Activated T-cell treated with anti-CD3 and anti-CD28 coated beads, Interleukin-2, amount 50 U/mL, for 24 hours (primary cell): ENCODE results near the gene RUBCN.
A peak's percentile ranks its signal among the peaks of the same experiment; 100 is the strongest.
"Not testable (repeated sequence)": the region's sequence is repeated elsewhere in the genome, so short reads cannot be mapped to it uniquely, and the experiment has no call there.

Experiments
- DNase-seq: peaks from one replicate; pipeline ENCODE4 v3.0.0-alpha.2; 2020
- H3K27ac Mint-ChIP-seq: 2 replicates; pipeline ENCODE4 v1.8.0; 2020; ENCODE audit warnings: mild to moderate bottlenecking, mixed read lengths
- H3K27me3 Mint-ChIP-seq: 2 replicates; pipeline ENCODE4 v1.8.0; 2020; ENCODE audit warnings: mixed read lengths
- H3K36me3 Mint-ChIP-seq: 2 replicates; pipeline ENCODE4 v1.8.0; 2020; ENCODE audit warnings: low read depth, mixed read lengths
- H3K4me1 Mint-ChIP-seq: 2 replicates; pipeline ENCODE4 v1.8.0; 2020; ENCODE audit warnings: low read depth, mixed read lengths
- H3K4me3 Mint-ChIP-seq: 2 replicates; pipeline ENCODE4 v1.8.0; 2020; ENCODE audit warnings: mild to moderate bottlenecking, moderate library complexity, mixed read lengths
- H3K9me3 Mint-ChIP-seq: 2 replicates; pipeline ENCODE4 v1.8.0; 2020; ENCODE audit warnings: mixed read lengths

The RUBCN gene

DNA sequence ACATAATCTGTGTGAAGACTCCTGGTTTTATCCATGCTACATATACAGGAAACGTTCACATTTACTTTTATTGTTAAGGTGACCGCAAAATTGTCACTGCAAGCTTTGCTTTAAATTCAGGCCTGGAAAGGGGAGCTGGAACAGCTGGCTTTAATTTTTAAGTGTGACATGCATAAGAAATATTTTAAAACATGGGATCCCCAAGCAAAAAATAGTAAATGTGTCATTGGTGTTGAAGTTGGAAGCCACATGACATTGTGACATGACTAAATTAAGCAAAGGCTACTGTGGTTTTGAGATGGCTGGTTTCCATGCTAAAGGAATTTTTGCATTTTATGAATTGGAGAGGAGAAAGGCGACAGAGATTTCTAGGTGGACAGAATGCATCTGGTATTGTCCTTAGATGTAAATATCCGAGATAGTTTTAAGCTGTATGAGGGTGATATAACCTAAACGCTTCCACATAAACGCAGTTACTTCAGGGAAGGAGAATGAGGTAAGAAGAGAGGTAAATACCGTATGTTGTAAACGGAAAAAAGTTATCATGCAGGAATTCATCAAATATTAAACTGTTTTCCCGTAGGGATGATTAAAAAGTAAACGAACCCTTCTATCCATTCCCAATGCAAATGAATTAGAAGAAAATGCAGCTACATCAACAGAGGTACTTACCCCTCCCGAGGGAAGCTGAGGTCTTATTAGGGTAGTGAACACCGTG lies 12.1 kb upstream of the RUBCN start:
- Mint-ChIP-seq H3K4me3 (peak overlapping the region; percentile 88), H3K9me3 (no peaks in the 10 kb centered on the region), H3K4me1 (peaks cover 35% of the 10 kb centered on the region), H3K27me3 (no peaks in the 10 kb centered on the region), H3K27ac (peak overlapping the region; percentile 93), H3K36me3 (peaks cover 12% of the 10 kb centered on the region)
- DNase-seq = no peak

DNA sequence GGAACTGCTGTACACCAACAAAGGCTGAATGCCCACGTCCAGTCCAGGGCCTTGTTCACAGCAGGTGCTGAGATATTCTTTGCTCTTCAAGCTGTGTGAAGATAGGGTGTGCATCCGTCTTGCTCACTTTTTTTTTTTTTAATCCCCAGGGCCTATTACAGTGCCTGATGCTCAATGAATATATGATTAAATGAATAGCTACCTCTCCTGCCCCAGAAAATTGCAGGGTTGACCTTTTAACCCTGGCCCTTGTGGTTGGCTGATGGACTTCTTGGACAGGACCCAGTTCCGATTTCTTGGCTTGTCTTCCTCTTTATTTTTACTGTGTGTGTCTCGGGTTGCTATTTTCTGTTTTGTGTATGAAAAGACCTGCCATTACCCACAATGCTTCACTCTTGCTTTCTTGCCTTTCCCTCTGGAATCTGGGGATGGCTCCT lies 10.1 kb upstream of the RUBCN start:
- DNase-seq = no peak
- Mint-ChIP-seq H3K4me3 (no peak overlapping the region), H3K9me3 (no peaks in the 10 kb centered on the region), H3K27ac (no peak overlapping the region), H3K4me1 (peaks cover 22% of the 10 kb centered on the region), H3K27me3 (no peaks in the 10 kb centered on the region), H3K36me3 (peaks cover 12% of the 10 kb centered on the region)

GRCh38 chr3:197746209-197746608 lies 9.5 kb upstream of the RUBCN start:
- Mint-ChIP-seq H3K27me3 (no peaks in the 10 kb centered on the region), H3K4me3 (no peak overlapping the region), H3K36me3 (peaks cover 12% of the 10 kb centered on the region), H3K4me1 (peaks cover 17% of the 10 kb centered on the region), H3K9me3 (no peaks in the 10 kb centered on the region), H3K27ac (no peak overlapping the region)
- no peak for DNase-seq

DNA sequence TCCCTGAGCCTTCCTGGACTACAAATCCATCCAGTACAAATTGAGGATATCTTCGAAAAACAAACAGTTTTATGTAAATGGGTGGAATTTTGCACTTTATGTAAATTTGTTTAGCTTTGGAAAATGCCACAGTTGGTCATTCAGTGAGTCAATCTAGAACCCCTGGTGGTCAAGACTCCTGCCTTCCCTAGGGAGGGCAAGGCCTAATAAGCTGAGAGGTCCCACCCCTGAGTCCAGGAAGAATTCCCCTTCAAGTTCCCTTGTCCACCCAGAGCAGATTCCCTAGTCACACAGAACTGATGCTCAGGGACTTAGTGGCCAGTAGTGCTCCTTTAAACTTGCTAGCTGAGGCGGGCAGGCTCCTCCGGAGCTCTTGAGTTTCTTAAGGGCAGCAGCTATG lies 6.1 kb upstream of the RUBCN start:
- Mint-ChIP-seq H3K4me3 (no peak overlapping the region), H3K27ac (no peak overlapping the region), H3K36me3 (no peaks in the 10 kb centered on the region), H3K27me3 (no peaks in the 10 kb centered on the region), H3K9me3 (no peaks in the 10 kb centered on the region), H3K4me1 (peaks cover 2% of the 10 kb centered on the region)
- no peak for DNase-seq

DNA sequence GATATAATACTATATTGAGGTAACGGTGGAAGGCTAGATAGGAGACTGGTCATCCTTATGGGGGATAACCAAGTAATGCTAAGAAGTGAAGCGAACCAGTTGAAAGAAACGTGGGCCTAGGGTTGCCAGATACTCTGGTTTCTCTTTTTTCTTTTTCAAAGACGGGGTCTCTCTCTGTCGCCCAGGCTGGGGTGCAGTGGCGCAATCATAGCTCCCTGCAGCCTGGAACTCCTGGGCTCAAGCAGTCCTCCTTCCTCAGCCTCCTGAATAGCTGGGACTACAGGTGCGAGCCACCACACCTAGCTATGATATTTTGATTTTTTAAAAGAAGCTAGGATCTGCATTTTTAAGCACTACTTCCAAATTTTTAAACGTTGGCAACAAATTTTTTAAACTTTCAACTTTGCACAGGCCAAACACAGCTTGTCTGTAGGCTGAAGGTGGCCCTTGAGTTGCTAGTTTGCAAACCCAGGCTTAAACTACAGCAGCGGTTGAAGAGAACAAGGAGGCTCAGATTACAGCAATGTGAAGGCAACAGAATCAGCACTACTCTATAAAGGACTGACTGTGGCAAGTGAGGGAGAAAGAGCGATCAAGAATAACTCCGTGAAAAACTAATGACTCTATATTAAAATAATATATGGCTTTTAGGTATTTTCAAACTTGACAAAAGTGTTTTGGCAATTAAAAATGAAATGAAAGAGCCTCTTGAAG lies 1.2 kb upstream of the RUBCN start:
- peaks cover 34% of the 10 kb centered on the region for H3K4me1 Mint-ChIP-seq
- peak overlapping the region; percentile 89 for H3K4me3 Mint-ChIP-seq
- H3K27ac Mint-ChIP-seq = peak overlapping the region; percentile 91
- H3K9me3 Mint-ChIP-seq = no peaks in the 10 kb centered on the region
- peaks cover 20% of the 10 kb centered on the region for H3K36me3 Mint-ChIP-seq
- H3K27me3 Mint-ChIP-seq = no peaks in the 10 kb centered on the region
- no peak for DNase-seq

DNA sequence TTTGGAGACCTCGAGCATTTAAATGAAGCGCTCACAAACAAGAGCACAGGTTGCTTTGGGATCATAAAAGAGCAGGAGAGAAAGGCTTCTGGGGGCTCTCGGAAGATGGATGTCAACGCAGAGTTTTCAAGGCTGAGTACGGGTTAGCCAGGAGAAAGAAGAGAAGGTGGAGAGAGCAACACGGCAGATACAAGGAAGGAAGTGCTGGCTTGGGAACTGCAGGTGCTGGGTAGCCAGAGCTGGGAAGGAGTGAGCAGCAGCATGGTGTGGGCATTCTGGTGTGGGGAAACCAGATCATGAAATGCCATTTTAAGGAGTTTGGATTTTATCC lies 580 bp upstream of the RUBCN start:
- no peak for DNase-seq
- Mint-ChIP-seq H3K27ac (peak overlapping the region; percentile 91), H3K36me3 (peaks cover 20% of the 10 kb centered on the region), H3K4me3 (peak overlapping the region; percentile 89), H3K4me1 (peaks cover 34% of the 10 kb centered on the region), H3K27me3 (no peaks in the 10 kb centered on the region), H3K9me3 (no peaks in the 10 kb centered on the region)

DNA sequence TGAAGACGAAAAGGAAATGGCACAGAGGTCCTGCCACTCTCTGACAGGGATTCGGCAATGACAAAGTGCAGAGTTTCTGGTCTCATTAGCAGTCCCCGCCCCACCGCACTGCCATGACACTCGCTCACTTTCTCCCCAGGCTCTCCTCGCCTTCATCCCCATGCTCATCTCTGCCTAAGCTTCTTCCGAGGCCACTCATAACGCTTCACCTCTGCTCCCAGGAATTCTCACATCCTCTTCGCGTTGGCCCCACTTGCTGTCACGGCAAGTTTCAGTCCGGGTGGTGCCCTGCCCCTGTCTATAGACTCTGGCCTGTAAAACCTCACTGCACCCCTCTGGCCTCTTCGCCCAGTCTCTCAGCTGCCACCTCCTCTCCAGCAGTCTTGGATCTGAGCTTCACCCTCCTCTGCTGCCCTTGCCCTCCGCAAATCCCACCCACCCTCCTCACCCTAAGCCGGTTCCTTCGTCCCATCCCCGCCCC lies 654 bp downstream of the RUBCN start:
- Mint-ChIP-seq H3K36me3 (peaks cover 20% of the 10 kb centered on the region), H3K4me1 (peaks cover 39% of the 10 kb centered on the region), H3K27me3 (no peaks in the 10 kb centered on the region), H3K4me3 (peak overlapping the region; percentile 89), H3K9me3 (no peaks in the 10 kb centered on the region), H3K27ac (peak overlapping the region; percentile 96)
- DNase-seq = peak; percentile 71

DNA sequence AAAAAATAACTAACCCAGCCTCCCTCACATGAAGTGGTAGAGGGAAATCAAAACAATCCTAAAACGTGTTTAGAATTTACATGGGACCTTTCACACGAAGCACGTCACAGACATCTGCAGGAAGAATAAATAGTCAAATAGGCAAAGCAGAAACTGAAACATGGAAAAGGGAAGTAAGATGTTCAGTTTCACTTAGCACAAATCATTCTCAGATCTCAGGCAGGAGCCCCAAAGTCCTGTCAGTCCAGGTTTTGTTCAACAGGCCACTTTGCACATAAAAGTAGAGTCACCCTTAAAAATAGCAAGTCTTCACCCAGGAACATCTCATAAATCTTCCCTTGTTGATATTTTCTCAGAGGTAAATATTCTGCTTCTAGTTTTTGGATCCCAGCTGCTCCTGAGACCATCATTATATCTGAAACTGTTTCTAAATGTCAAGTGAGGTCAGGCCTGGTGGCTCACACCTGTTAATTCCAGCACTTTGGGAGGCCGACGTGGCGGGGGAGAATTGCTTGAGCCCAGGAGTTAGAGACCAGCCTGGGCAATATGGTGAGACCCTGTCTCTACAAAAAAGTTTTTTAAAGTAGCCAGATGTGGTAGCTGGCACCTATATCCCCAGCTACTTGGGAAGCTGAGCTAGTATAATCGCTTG lies 1.9 kb downstream of the RUBCN start:
- Mint-ChIP-seq H3K27ac (peak overlapping the region; percentile 60), H3K4me3 (peak overlapping the region; percentile 89), H3K36me3 (peaks cover 20% of the 10 kb centered on the region), H3K4me1 (peaks cover 47% of the 10 kb centered on the region), H3K27me3 (no peaks in the 10 kb centered on the region), H3K9me3 (no peaks in the 10 kb centered on the region)
- DNase-seq = no peak

DNA sequence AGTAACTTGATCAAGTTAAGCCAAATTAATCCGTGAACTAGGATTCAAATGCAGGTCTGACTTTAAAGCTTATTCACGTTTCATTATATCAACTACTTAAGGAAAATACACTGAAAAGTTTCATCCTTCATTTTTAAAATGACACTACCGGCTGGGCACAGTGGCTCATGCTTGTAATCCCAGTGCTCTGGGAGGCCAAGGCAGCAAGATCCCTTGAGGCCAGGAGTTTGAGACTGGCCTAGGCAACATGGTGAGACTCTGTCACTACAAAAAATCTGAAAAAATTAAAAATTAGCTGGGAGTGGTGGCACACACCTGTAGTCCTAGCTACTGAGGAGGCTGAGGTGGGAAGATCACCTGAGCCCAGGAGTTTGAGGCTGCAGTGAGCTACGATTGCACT lies 3.7 kb downstream of the RUBCN start:
- Mint-ChIP-seq H3K27me3 (no peaks in the 10 kb centered on the region), H3K4me3 (no peak overlapping the region), H3K4me1 (peaks cover 52% of the 10 kb centered on the region), H3K36me3 (peaks cover 20% of the 10 kb centered on the region), H3K9me3 (no peaks in the 10 kb centered on the region), H3K27ac (no peak overlapping the region)
- DNase-seq = no peak

- H3K4me3 Mint-ChIP-seq, DNase-seq, H3K27ac Mint-ChIP-seq, H3K27me3 Mint-ChIP-seq, H3K9me3 Mint-ChIP-seq: not testable (repeated sequence)
- peaks cover 17% of the 10 kb centered on the region for H3K36me3 Mint-ChIP-seq
- H3K4me1 Mint-ChIP-seq = peaks cover 43% of the 10 kb centered on the region
Measured at GRCh38 chr3:197731483-197731882, 5.2 kb downstream of the RUBCN start.

DNA sequence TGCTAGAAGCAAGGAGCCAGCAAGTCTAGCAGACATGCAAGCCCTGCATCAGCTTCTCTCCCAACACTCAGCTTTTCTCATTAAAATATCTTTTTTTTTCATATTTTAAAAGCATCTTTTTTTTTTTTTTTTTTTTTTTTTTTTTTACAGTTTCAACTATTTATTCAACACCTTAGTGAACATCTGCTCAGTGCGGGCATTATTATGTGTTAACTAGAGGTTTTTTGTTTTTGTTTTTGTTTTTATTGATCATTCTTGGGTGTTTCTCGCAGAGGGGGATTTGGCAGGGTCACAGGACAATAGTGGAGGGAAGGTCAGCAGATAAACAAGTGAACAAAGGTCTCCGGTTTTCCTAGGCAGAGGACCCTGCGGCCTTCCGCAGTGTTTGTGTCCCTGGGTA lies 5.9 kb downstream of the RUBCN start:
- not testable (repeated sequence) for H3K4me3 Mint-ChIP-seq, DNase-seq, H3K27me3 Mint-ChIP-seq, H3K27ac Mint-ChIP-seq, H3K9me3 Mint-ChIP-seq
- Mint-ChIP-seq H3K36me3 (peaks cover 12% of the 10 kb centered on the region), H3K4me1 (peaks cover 40% of the 10 kb centered on the region)

DNA sequence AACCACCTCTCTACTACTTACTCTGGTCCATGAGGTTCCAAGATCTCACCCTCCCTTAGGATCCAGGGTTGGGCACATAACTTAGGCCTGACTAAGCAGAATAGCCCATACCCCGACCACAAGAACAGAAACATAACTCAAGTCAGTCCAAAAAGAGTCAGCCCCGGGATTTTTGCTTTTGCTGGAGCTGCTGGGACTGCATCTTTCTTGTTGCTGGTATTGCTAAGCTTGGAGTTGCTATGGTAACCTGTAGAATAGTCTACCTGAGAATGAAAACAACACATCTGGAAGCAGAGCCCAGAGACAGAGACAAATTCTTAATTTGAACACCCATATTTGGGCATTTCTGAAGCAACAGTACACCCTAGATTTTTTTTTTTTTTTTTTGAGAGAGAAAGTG lies 6.5 kb downstream of the RUBCN start:
- Mint-ChIP-seq H3K4me1 (peaks cover 35% of the 10 kb centered on the region), H3K27me3 (no peaks in the 10 kb centered on the region), H3K9me3 (no peaks in the 10 kb centered on the region), H3K36me3 (peaks cover 12% of the 10 kb centered on the region), H3K4me3 (no peak overlapping the region), H3K27ac (no peak overlapping the region)
- DNase-seq = no peak

- Mint-ChIP-seq H3K9me3 (no peaks in the 10 kb centered on the region), H3K4me1 (peaks cover 24% of the 10 kb centered on the region), H3K27ac (no peak overlapping the region), H3K4me3 (no peak overlapping the region), H3K36me3 (peaks cover 5% of the 10 kb centered on the region), H3K27me3 (no peaks in the 10 kb centered on the region)
- no peak for DNase-seq
Measured at GRCh38 chr3:197728487-197728886, 8.2 kb downstream of the RUBCN start.

GRCh38 chr3:197727878-197728277 lies 8.8 kb downstream of the RUBCN start:
- not testable (repeated sequence) for H3K36me3 Mint-ChIP-seq, DNase-seq, H3K27me3 Mint-ChIP-seq, H3K9me3 Mint-ChIP-seq, H3K27ac Mint-ChIP-seq, H3K4me3 Mint-ChIP-seq
- peaks cover 21% of the 10 kb centered on the region for H3K4me1 Mint-ChIP-seq

GRCh38 chr3:197722734-197723133 lies 14.0 kb downstream of the RUBCN start:
- Mint-ChIP-seq H3K4me1 (peaks cover 13% of the 10 kb centered on the region), H3K27ac (no peak overlapping the region), H3K36me3 (peaks cover 27% of the 10 kb centered on the region), H3K9me3 (peaks cover 4% of the 10 kb centered on the region), H3K27me3 (no peaks in the 10 kb centered on the region), H3K4me3 (no peak overlapping the region)
- no peak for DNase-seq
